GM19238 (cell line): ENCODE results near the gene SNX10.

Source experiments
- DNase-seq: peaks from one replicate; pipeline ENCODE4 v3.0.0; 2011; ENCODE audit warnings: low spot score; ENCODE audit not compliant: insufficient read length

The SNX10 gene

GRCh38 chr7:26334166-26334859, 42.7 kb downstream of the SNX10 start:
- DNase-seq = no peak

- DNase-seq = no peak
Measured at GRCh38 chr7:26337232-26337865, 45.7 kb downstream of the SNX10 start.

GRCh38 chr7:26340476-26341018, 48.9 kb downstream of the SNX10 start:
- DNase-seq = no peak

- DNase-seq = no peak
Measured at GRCh38 chr7:26343320-26343832, 51.7 kb downstream of the SNX10 start.

GRCh38 chr7:26343837-26344236, 52.2 kb downstream of the SNX10 start:
- DNase-seq = no peak

- no peak for DNase-seq
Measured at GRCh38 chr7:26345202-26345601, 53.5 kb downstream of the SNX10 start.

- no peak for DNase-seq
Measured at GRCh38 chr7:26345837-26346236, 54.2 kb downstream of the SNX10 start.

- DNase-seq = no peak
Measured at GRCh38 chr7:26346611-26347203, 55.0 kb downstream of the SNX10 start.

- DNase-seq = no peak
Measured at GRCh38 chr7:26348234-26348851, 56.7 kb downstream of the SNX10 start.

- no peak for DNase-seq
Measured at GRCh38 chr7:26349005-26349915, 57.6 kb downstream of the SNX10 start.

- DNase-seq = no peak
Measured at GRCh38 chr7:26351171-26351570, 59.5 kb downstream of the SNX10 start.

- no peak for DNase-seq
Measured at GRCh38 chr7:26356229-26356628, 64.6 kb downstream of the SNX10 start.

GRCh38 chr7:26356929-26357798, 65.5 kb downstream of the SNX10 start:
- no peak for DNase-seq

GRCh38 chr7:26357799-26358151, 66.1 kb downstream of the SNX10 start:
- DNase-seq = no peak

- no peak for DNase-seq
Measured at GRCh38 chr7:26360650-26361049, 69.0 kb downstream of the SNX10 start.

GRCh38 chr7:26361637-26362036, 70.0 kb downstream of the SNX10 start:
- DNase-seq = no peak

- DNase-seq = no peak
Measured at GRCh38 chr7:26363465-26363864, 71.8 kb downstream of the SNX10 start.

GRCh38 chr7:26365077-26365900, 73.6 kb downstream of the SNX10 start:
- no peak for DNase-seq

GRCh38 chr7:26365901-26366275, 74.2 kb downstream of the SNX10 start:
- DNase-seq = no peak
